ENCODE measurements around the gene DCTD.

- TF ChIP-seq CTCF (IDR thresholded peaks at IDR 0.05), result no peak
- TF ChIP-seq POLR2A (IDR thresholded peaks at IDR 0.05), result no peak
Observed at GRCh38 chr4:182858711-182859110, 58.5 kb downstream of the DCTD start.

Measured in body of pancreas (tissue), 4 donors.